Hindlimb muscle (tissue), 1 donor: Measurements from ENCODE around the gene RNF115. TPM values are rescaled to one million over a fixed set of nuclear protein-coding genes. Genes with fewer than 3 reads are reported as not detected.
"Not testable (repeated sequence)": the region's sequence is repeated elsewhere in the genome, so short reads cannot be mapped to it uniquely, and the experiment has no call there.

Source experiments
- DNase-seq: peaks from one replicate; pipeline ENCODE4 v3.0.0-alpha.2; 2013
- polyA plus RNA-seq: library from polyadenylated mRNA; unstranded; fragments of 120-200 nt; gene quantifications from one replicate; pipeline ENCODE4 v1.2.1, GENCODE V29; 2013; ENCODE audit not compliant: insufficient read length

The RNF115 gene
- polyA plus RNA-seq, 1 donor, result 15.2 TPM

- DNase-seq, result no peak
These were observed 94.0 kb downstream of the RNF115 start for GRCh38 chr1:145729666-145730436.

- DNase-seq, result no peak
These were observed 94.7 kb downstream of the RNF115 start for GRCh38 chr1:145729196-145729595.

GRCh38 chr1:145726193-145726592 is 97.7 kb downstream of the RNF115 start:
- not testable (repeated sequence) for DNase-seq

GRCh38 chr1:145720878-145721671 is 102.8 kb downstream of the RNF115 start:
- DNase-seq, result peak; percentile 64

GRCh38 chr1:145720556-145720877 is 103.4 kb downstream of the RNF115 start:
- DNase-seq, result no peak

DNA sequence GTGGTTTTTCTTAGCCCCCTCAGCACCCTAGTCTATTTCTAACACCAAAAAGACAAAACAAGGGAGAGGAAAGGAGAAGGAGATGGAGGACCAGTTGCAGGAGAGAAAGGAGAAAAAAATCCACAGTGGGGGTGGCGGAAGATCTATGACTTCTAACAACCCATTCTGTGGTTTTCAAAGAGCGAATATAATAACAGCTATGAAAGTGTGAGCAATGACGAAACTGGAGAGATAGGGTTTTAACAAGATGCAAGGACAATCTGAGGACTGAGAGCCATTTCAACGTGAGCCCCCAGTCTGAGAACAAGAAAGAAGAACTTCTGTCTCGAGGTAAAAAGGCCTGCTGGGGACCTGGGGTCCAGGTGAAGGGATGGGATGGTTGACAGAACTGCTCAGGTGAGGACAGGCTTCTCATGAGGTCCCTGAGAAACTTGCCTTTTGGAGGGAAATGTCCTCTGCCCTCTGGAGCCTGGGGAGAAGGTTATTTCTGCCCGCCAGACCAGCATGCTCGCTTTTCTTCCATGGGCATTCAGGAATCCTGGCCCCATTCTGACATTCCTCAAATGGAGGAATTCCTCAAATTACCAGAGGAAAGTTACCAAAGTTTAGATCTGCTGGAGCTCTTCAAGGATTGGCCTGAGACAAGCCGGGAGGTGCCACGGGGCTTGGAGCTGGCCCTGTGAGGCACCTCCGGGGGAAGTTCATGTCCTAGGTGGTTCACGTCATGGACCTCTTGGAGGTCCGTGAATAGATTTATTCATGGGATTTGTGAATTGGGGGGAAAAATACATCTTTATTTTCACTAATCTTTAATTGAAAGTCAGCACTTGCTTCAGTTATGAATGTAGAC is 104.4 kb downstream of the RNF115 start, which contains the start of gene CD160:
Gene CD160 (plus strand): TSS at position 270 of the 850 bp plus-strand sequence. CDS start 8,829 bp downstream, outside the sequence.
- DNase-seq, result no peak

DNA sequence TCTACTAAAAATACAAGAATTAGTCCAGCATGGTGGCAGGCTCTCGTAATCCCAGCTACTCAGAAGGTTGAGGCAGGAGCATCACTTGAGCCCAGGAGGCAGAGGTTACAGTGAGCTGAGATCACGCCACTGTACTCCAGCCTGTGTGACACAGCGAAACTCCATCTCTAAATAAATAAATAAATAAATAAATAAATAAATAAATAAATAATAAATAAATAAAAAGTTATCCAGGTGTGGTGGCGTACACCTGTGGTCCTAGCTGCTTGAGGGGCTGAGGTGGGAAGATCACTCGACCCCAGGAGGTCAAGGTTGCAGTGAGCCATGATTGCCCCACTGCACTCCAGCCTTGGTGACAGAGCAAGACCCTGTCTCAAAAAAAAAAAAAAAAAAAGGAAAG is 105.4 kb downstream of the RNF115 start:
- DNase-seq, result not testable (repeated sequence)

DNA sequence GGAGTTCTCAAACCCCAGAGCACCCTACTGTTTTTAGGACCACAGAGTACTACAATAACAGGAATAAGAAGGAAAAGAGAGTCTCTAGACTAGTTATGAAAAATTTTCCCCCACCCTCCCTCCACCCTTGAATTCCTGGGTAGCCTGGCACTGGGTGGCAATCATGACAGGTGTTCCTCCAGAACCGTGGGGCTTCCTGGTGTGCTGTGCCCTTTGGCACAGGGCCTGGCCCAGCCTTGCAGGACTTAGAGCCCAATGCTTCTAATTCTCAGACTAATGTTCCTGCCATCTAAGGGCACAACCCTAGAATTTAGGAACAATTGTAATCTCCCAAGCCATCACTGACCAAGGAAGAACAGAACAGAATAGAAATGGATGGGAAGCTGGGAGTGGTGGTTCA is 106.1 kb downstream of the RNF115 start:
- no peak for DNase-seq

- no peak for DNase-seq
These were observed 107.1 kb downstream of the RNF115 start for GRCh38 chr1:145716641-145717345.

GRCh38 chr1:145714524-145715111 is 109.3 kb downstream of the RNF115 start:
- no peak for DNase-seq

DNA sequence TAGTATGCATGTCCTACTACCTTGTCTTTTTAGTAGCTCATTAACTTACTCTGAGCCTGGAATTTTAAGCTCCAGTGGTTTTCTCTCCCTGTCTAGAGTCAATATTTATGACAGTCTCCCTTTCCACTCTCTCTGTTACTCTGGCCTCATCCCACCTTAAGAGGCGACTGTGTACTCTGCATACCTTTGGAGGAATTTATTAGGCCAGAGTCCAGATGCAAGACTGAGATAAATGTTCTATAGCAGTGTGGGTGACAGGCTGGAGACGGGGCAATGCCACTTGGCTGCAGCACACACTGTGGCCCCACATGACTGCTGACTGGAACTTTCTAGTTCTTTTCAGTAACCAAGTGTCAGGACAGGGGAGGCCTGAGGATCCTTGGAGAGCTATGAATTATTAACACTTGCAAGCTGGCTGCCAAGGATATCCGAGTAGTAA is 112.7 kb downstream of the RNF115 start:
- no peak for DNase-seq

GRCh38 chr1:145710291-145711027 is 113.4 kb downstream of the RNF115 start:
- no peak for DNase-seq

DNA sequence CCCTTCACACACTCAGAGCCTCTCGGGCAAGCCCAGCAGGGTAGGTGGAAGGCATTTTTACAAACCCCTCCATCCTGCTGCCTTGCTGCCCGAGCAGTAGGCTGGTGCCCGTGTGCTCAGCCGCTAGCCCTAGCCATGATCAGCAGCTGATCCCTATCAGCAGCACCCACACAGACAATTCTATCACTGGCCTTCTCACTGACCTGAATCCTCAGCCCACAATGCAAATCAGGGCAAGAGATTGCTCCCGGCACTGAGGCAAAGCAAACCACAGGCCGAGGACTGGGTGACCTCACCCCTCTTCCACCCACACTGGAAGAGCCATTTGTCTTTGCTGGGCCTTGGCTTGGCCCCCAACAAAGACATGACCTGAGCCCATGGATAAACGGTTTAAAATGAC is 115.8 kb downstream of the RNF115 start:
- DNase-seq, result no peak

DNA sequence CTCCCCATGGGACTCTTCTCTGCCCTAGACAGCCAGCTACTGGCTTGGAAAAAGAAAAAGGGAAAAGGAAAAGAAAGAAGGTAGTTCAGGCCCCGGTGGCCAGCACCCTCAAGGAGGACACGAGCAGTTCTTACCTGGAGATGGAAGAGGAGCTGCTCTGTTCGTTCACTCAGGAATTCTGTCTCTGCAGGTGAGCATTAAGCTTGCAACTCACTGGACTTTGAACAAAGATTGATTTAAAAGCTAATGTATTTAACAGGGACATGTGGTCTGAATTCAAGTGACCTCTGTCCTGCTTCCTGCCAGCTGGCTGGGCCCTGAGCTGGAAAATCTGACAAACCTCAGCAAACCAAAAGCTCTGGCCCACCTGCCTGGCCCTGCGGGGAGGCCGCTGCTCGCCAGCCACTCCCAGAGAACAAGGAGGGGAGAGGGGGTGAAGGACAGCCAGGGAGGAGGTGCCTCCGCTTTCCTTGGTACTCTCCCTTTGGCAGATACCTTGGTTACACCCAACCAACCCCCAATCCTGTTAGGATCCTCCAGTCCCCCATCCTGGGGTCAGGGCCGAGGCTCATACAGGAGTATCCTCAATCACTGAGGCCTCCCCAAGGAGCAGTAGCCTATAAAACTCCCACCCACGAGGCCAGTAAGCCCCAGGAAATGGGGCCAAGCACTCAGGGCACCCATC is 116.6 kb downstream of the RNF115 start, which contains the start of gene PDZK1:
Gene PDZK1 (minus strand): TSS at position 186 of the 685 bp plus-strand sequence. CDS start 19,347 bp downstream, outside the sequence.
- peak; percentile 39 for DNase-seq

GRCh38 chr1:145706086-145706664 is 117.7 kb downstream of the RNF115 start:
- no peak for DNase-seq

DNA sequence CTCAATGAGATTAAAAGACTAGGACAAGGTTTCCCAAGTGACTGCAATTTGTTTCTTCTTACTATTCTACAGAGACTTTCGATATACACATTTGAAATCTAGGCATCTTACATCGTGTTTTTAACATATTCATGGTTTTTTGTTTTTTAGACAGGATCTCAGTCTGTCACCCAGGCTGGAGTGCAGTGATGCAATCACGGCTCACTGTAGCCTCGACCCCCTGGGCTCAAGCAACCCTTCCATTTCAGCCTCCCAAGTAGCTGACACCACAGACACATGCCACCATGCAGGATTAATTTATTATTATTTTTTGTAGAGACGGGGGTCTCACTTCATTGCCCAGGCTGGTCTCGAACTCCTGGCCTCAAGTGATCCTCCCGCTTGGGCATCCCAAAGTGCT is 118.3 kb downstream of the RNF115 start:
- no peak for DNase-seq

DNA sequence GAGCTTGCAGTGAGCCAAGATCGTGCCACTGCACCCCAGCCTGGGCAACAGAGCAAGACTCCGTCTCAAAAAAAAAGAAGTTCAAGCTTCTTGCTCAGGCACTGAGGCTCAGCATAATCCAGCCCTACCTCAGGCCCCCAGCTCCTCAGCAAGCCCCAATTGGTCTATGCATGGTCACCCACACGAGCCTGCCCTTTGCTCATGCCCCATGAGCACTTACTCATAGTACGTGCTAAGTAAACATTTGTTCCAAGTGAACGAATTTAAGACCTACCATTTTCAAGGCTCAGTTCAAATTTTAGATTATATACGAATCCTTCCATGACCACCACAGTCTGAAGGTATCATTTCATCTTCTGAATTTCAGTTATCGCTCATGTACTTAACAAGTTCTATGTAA is 121.1 kb downstream of the RNF115 start:
- DNase-seq, result no peak

DNA sequence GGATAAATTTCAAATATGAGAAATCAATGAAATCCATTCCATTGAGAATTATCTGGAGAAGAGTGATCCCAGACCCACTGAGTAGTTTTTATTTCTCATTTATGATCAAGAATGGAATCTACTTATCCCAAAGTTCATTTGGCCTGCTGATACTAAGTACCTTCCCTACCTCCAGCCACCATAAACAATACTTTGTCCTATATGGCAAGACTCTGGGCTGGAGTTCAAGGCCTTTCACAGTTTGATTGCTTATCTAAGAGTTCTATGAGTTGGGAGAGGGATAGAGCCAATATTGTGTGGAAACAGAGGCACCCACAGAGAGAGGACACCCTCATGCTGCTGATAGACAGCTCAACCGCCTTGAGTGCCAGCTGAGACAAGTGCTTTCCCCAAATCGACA is 121.8 kb downstream of the RNF115 start:
- DNase-seq, result no peak

GRCh38 chr1:145701306-145701862 is 122.5 kb downstream of the RNF115 start:
- DNase-seq, result no peak

- DNase-seq, result no peak
These were observed 127.3 kb downstream of the RNF115 start for GRCh38 chr1:145696630-145696960.
